ENCODE results near the gene RPA1.

Gene RPA1

GRCh38 chr17:1948517-1948825 lies 118.7 kb downstream of the RPA1 start:
- H3K4me1 Mint-ChIP-seq, result no peaks in the 10 kb centered on the region
- H3K4me3 Mint-ChIP-seq, result no peak overlapping the region
- DNase-seq (no peak), ATAC-seq (no peak)
- H3K9me3 Mint-ChIP-seq, result no peaks in the 10 kb centered on the region
- H3K27me3 Mint-ChIP-seq, result no peaks in the 10 kb centered on the region
- H3K27ac Mint-ChIP-seq, result no peak overlapping the region
